HepG2 (cell line): ENCODE data around the gene ADAMTSL3. TPM values are rescaled to one million over a fixed set of nuclear protein-coding genes. Genes with fewer than 3 reads are reported as not detected.

Experiments used
- ATAC-seq: fragments of 200-7000 bp; cut with Tn5 transposase; 3 replicates; pipeline ENCODE4 v1.9.1; 2020; ENCODE audit warnings: mild to moderate bottlenecking, moderate library complexity
- BruUV-seq: library from RNA; stranded (reverse); fragments of 400-500 nt; replicated peaks from 2 replicates; lab custom pipeline; 2021; lab: Mats Ljungman, UMichigan
- CTCF ChIA-PET: fragments of 300-600 bp; formaldehyde crosslinking; extraction: SDS; loops from one replicate; lab custom pipeline; 2021; ENCODE audit warnings: low total read pairs, inconsistent platforms, low intra/inter-chr PET ratio; lab: Yijun Ruan, JAX
- POLR2A ChIA-PET: fragments of 350-600 bp; sonication (Branson Sonifier 250); formaldehyde crosslinking; loops from one replicate; lab custom pipeline; 2020; ENCODE audit warnings: antibody characterized with exemption, inconsistent platforms; lab: Yijun Ruan, JAX
- DNase-seq: peaks from one replicate; pipeline ENCODE4 v3.0.0-alpha.2; 2015; ENCODE audit warnings: low spot score
- FAIRE-seq: peaks from 3 replicates; lab custom pipeline; 2011; peaks lifted over from hg19 to GRCh38; lab: Jason Lieb, UNC
- H2AFZ ChIP-seq: one replicate; pipeline ENCODE4 v1.6.1; 2011; ENCODE audit warnings: low read length, inconsistent platforms
- H3K27ac ChIP-seq: fragments of 300-600 bp; 3 replicates; pipeline ENCODE4 v1.8.0; 2011; ENCODE audit warnings: mixed run types, mild to moderate bottlenecking, mixed read lengths, low read length, inconsistent platforms; ENCODE audit not compliant: insufficient read depth; ENCODE audit errors: extremely low read length
- H3K27me3 ChIP-seq, 2 experiments: fragments of 200-600 bp in 1 of 2; 2 replicates in 1 of 2; 3 replicates in 1 of 2; pipeline versions ENCODE4 v1.6.0 to v1.8.0; 2011; ENCODE audit warnings: low read length in 2 of 2, mild to moderate bottlenecking in 2 of 2, moderate library complexity in 2 of 2, inconsistent platforms in 1 of 2; ENCODE audit not compliant: insufficient read depth in 2 of 2, control insufficient read depth in 1 of 2
- H3K36me3 ChIP-seq, 2 experiments: fragments of 200-600 bp in 1 of 2; replicated peaks in 1 of 2; 2 replicates in 1 of 2; 3 replicates in 1 of 2; pipeline versions ENCODE4 v1.5.1 to v1.8.0; 2011; ENCODE audit warnings: low read length in 2 of 2, inconsistent platforms in 1 of 2; ENCODE audit not compliant: insufficient read depth in 2 of 2, control insufficient read depth in 1 of 2
- H3K4me1 ChIP-seq: 2 replicates; pipeline ENCODE4 v1.5.1; 2012; ENCODE audit warnings: low read length, inconsistent platforms; ENCODE audit not compliant: insufficient read depth
- H3K4me2 ChIP-seq: 2 replicates; pipeline ENCODE4 v1.6.0; 2011; ENCODE audit warnings: low read depth, low read length, inconsistent platforms
- H3K4me3 ChIP-seq, 3 experiments: fragments of 200-600 bp in 1 of 3; sonication (generic), shearing (Covaris generic) in 1 of 3; replicated peaks in 1 of 3; 2 replicates each; pipeline ENCODE4 v1.5.1; 2011 to 2016; ENCODE audit warnings: low read length in 3 of 3, inconsistent platforms in 2 of 3, low read depth in 2 of 3, mild to moderate bottlenecking in 2 of 3, control low read depth in 1 of 3, mixed read lengths in 1 of 3; ENCODE audit not compliant: insufficient read depth in 1 of 3
- H3K79me2 ChIP-seq: one replicate; pipeline ENCODE4 v1.6.1; 2011; ENCODE audit warnings: low read length, inconsistent platforms; ENCODE audit not compliant: insufficient read depth
- H3K9ac ChIP-seq: 2 replicates; pipeline ENCODE4 v1.6.0; 2011; ENCODE audit warnings: mild to moderate bottlenecking, low read depth, low read length, inconsistent platforms; ENCODE audit not compliant: insufficient read depth
- H3K9me3 ChIP-seq: 2 replicates; pipeline ENCODE4 v1.5.1; 2012; ENCODE audit warnings: mild to moderate bottlenecking, low read length
- H4K20me1 ChIP-seq: 2 replicates; pipeline ENCODE4 v1.6.0; 2011; ENCODE audit warnings: inconsistent platforms, mild to moderate bottlenecking, low read length, moderate library complexity; ENCODE audit not compliant: insufficient read depth
- ARHGAP35 ChIP-seq: sonication (generic); formaldehyde crosslinking; IDR thresholded peaks from 2 replicates; pipeline ENCODE4 v1.9.0; 2022; ENCODE audit warnings: mild to moderate bottlenecking, inconsistent platforms, moderate library complexity, missing genetic modification reagents, borderline replicate concordance
- CEBPG ChIP-seq: IDR thresholded peaks from 2 replicates; pipeline ENCODE4 v1.6.1; 2016
- DRAP1 ChIP-seq: IDR thresholded peaks from 2 replicates; pipeline ENCODE4 v1.6.1; 2016; ENCODE audit warnings: missing genetic modification reagents, missing compliant biosample characterization
- ELF1 ChIP-seq: sonication (generic); formaldehyde crosslinking; IDR thresholded peaks from 2 replicates; pipeline ENCODE4 v1.4.0; 2020; ENCODE audit warnings: missing genetic modification reagents
- IKZF1 ChIP-seq: fragments of 450-650 bp; IDR thresholded peaks from 2 replicates; pipeline ENCODE4 v1.7.1; 2016
- KLF13 ChIP-seq: sonication (generic); formaldehyde crosslinking; IDR thresholded peaks from 2 replicates; pipeline ENCODE4 v1.4.0; 2020; ENCODE audit warnings: mild to moderate bottlenecking, missing genetic modification reagents
- LRRFIP1 ChIP-seq: sonication (generic); formaldehyde crosslinking; conservative IDR thresholded peaks from 2 replicates; pipeline ENCODE4 v1.4.0; 2020; ENCODE audit warnings: missing genetic modification reagents
- ONECUT2 ChIP-seq: sonication (generic); formaldehyde crosslinking; IDR thresholded peaks from 2 replicates; pipeline ENCODE4 v1.4.0; 2020; ENCODE audit warnings: missing genetic modification reagents
- POGZ ChIP-seq: sonication (generic); formaldehyde crosslinking; IDR thresholded peaks from 2 replicates; pipeline ENCODE4 v1.4.0; 2020; ENCODE audit warnings: mild to moderate bottlenecking, missing genetic modification reagents
- POLR2G ChIP-seq: fragments of 200-400 bp; formaldehyde crosslinking; IDR thresholded peaks from 2 replicates; pipeline ENCODE4 v1.6.1; 2018; ENCODE audit warnings: mild to moderate bottlenecking, low read depth, low read length, moderate library complexity
- REL ChIP-seq: sonication (generic); formaldehyde crosslinking; conservative IDR thresholded peaks from 2 replicates; pipeline ENCODE4 v1.8.0; 2022; ENCODE audit warnings: mild to moderate bottlenecking, missing genetic modification reagents, moderate library complexity
- SALL2 ChIP-seq: sonication (generic); formaldehyde crosslinking; IDR thresholded peaks from 2 replicates; pipeline ENCODE4 v1.8.1; 2023; ENCODE audit warnings: mild to moderate bottlenecking, missing genetic modification reagents, inconsistent platforms
- SATB2 ChIP-seq: sonication (generic); formaldehyde crosslinking; IDR thresholded peaks from 2 replicates; pipeline ENCODE4 v1.5.0; 2020; ENCODE audit warnings: missing genetic modification reagents
- SP140L ChIP-seq: sonication (generic); formaldehyde crosslinking; IDR thresholded peaks from 2 replicates; pipeline ENCODE4 v1.4.0; 2020; ENCODE audit warnings: missing genetic modification reagents, borderline replicate concordance
- TEAD2 ChIP-seq: sonication (generic); formaldehyde crosslinking; IDR thresholded peaks from 2 replicates; pipeline ENCODE4 v1.9.0; 2021; ENCODE audit warnings: missing genetic modification reagents
- THRA ChIP-seq: sonication (generic); formaldehyde crosslinking; IDR thresholded peaks from 2 replicates; pipeline ENCODE4 v1.4.0; 2020; ENCODE audit warnings: missing genetic modification reagents, borderline replicate concordance
- ZNF251 ChIP-seq: sonication (generic); formaldehyde crosslinking; IDR thresholded peaks from 2 replicates; pipeline ENCODE4 v1.9.0; 2021; ENCODE audit warnings: mild to moderate bottlenecking, missing genetic modification reagents
- ZNF296 ChIP-seq: sonication (generic); formaldehyde crosslinking; conservative IDR thresholded peaks from 2 replicates; pipeline ENCODE4 v1.5.0; 2020; ENCODE audit warnings: mild to moderate bottlenecking, missing genetic modification reagents
- ZNF383 ChIP-seq: sonication (generic); formaldehyde crosslinking; IDR thresholded peaks from 2 replicates; pipeline ENCODE4 v1.4.0; 2020; ENCODE audit warnings: missing genetic modification reagents, mild to moderate bottlenecking, borderline replicate concordance
- ZNF777 ChIP-seq: sonication (generic); formaldehyde crosslinking; IDR thresholded peaks from 2 replicates; pipeline ENCODE4 v1.4.0; 2020; ENCODE audit warnings: missing genetic modification reagents
- WGBS: methylation state at CpG from one replicate; pipeline ENCODE4 v1.1.6; 2017; ENCODE audit warnings: low lambda C conversion rate; 5-methylcytosine and 5-hydroxymethylcytosine counted together
- in situ Hi-C: cut with HindIII; loops from 2 replicates; pipeline ENCODE4 v1.10.0; 2017; ENCODE audit warnings: low pct_unique_long_range_greater_than_20kb; ENCODE audit not compliant: extremely low pct_ligation_motif_present
- intact Hi-C: fragments of 100-400 bp; cut with micrococcal nuclease; formaldehyde crosslinking; loops from one replicate; pipeline ENCODE4 v1.10.0; 2022; ENCODE audit not compliant: unreplicated experiment
- polyA plus RNA-seq, 8 experiments: library from polyadenylated mRNA; depleted of rRNA in 3 of 8; stranded (reverse) in 7 of 8; unstranded in 1 of 8; fragments of >200 nt; fragmentation: Illumina TruSeq in 4 of 8; extraction: Trizol in 4 of 8; gene quantifications; 2 replicates each; pipeline versions ENCODE4 v1.2.1 to v1.2.3, GENCODE V29; 2011 to 2016; ENCODE audit warnings: low read depth in 4 of 8, missing spikeins in 1 of 8, mixed read lengths in 1 of 8; ENCODE audit not compliant: insufficient read depth in 1 of 8
- total RNA-seq, 5 experiments: library from RNA; depleted of rRNA; stranded (reverse); fragments of >200 nt; fragmentation: Illumina TruSeq; extraction: Trizol; gene quantifications; 2 replicates each; pipeline ENCODE4 v1.2.3, GENCODE V29; 2016; ENCODE audit warnings: low read depth in 1 of 5

ADAMTSL3 gene
- total and polyA plus RNA-seq, 2 of the 13 experiments (the other 11 are each of a cell fraction or from before 2014, with no cell fraction given): 0.04 to 0.09 TPM

- H3K4me1 ChIP-seq: no peaks in the 10 kb centered on the region
- ChIA-PET CTCF (no interaction called here), POLR2A (no interaction called here)
- no peak for ATAC-seq
- H3K4me3 ChIP-seq: no peak overlapping the region
- WGBS: 1% methylated on average over 7 of the region's 7 CpGs
- FAIRE-seq: no peak
- H4K20me1 ChIP-seq: no peaks in the 10 kb centered on the region
- intact Hi-C loops: no loop called here
- TF ChIP-seq DRAP1 (no peak), POLR2G (no peak), ELF1 (CRISPR knock-in tag) (no peak), LRRFIP1 (CRISPR knock-in tag) (no peak), ZNF777 (CRISPR knock-in tag) (no peak), TEAD2 (CRISPR knock-in tag) (no peak), ARHGAP35 (CRISPR knock-in tag) (no peak), ONECUT2 (no peak), ZNF383 (CRISPR knock-in tag) (no peak), KLF13 (CRISPR knock-in tag) (no peak), THRA (CRISPR knock-in tag) (no peak), ZNF251 (CRISPR knock-in tag) (no peak), IKZF1 (no peak), REL (CRISPR knock-in tag) (no peak), SP140L (CRISPR knock-in tag) (no peak), CEBPG (CRISPR knock-in tag) (no peak), ZNF296 (CRISPR knock-in tag) (no peak), SALL2 (no peak), SATB2 (no peak), POGZ (no peak)
- no peaks in the 10 kb centered on the region for H3K36me3 ChIP-seq
- H3K27ac ChIP-seq: no peak overlapping the region
- H3K9ac ChIP-seq: no peak overlapping the region
- H3K4me2 ChIP-seq: no peak overlapping the region
- BruUV-seq: no TSS peak
- no peaks in the 10 kb centered on the region for H3K79me2 ChIP-seq
- no peaks in the 10 kb centered on the region; the same call in 1 of the 2 replicates for H3K9me3 ChIP-seq
- no peaks in the 10 kb centered on the region for H3K27me3 ChIP-seq
- no peak for DNase-seq
- in situ Hi-C loops: no loop called here
- no peak overlapping the region for H2AFZ ChIP-seq
These were observed 48.6 kb upstream of the ADAMTSL3 start for GRCh38 chr15:83605111-83605945.
